CD4-positive, alpha-beta memory T cell (primary cell): ENCODE results near the gene STX8. TPM values are rescaled to one million over a fixed set of nuclear protein-coding genes. Genes with fewer than 3 reads are reported as not detected.

Experiments
- CTCF ChIA-PET: fragments of 350-600 bp; sonication (Branson Sonifier 250); formaldehyde crosslinking; loops from one replicate; lab custom pipeline; 2021; ENCODE audit warnings: inconsistent platforms; ENCODE audit not compliant: partially characterized antibody; lab: Charles Lee
- POLR2A ChIA-PET: fragments of 350-600 bp; sonication (Branson Sonifier 250); formaldehyde crosslinking; loops from one replicate; lab custom pipeline; 2021; ENCODE audit not compliant: partially characterized antibody; lab: Charles Lee
- DNase-seq, 5 donors: peaks; one replicate each; pipeline versions ENCODE4 v3.0.0 to v3.0.0-alpha.2; 2020 to 2022; ENCODE audit warnings: mixed read lengths in 1 of 5
- H3K27ac ChIP-seq: one replicate; pipeline ENCODE4 v1.7.0; 2013; ENCODE audit warnings: low read depth, low read length
- H3K27me3 ChIP-seq: 2 replicates; pipeline ENCODE4 v1.7.0; 2013; ENCODE audit warnings: mild to moderate bottlenecking, low read length, moderate library complexity; ENCODE audit not compliant: insufficient read depth
- H3K36me3 ChIP-seq: 2 replicates; pipeline ENCODE4 v1.7.0; 2013; ENCODE audit warnings: mild to moderate bottlenecking, low read length, moderate library complexity; ENCODE audit not compliant: insufficient read depth
- H3K4me1 ChIP-seq: 2 replicates; pipeline ENCODE4 v1.7.0; 2013; ENCODE audit warnings: mild to moderate bottlenecking, low read length, moderate library complexity; ENCODE audit not compliant: insufficient read depth
- H3K4me3 ChIP-seq, 2 donors: one replicate each; pipeline ENCODE4 v1.7.0; 2013; ENCODE audit warnings: low read length in 2 of 2, mild to moderate bottlenecking in 1 of 2
- H3K9me3 ChIP-seq, 2 donors: one replicate each; pipeline ENCODE4 v1.7.0; 2013; ENCODE audit warnings: low read length in 2 of 2, control low read depth in 1 of 2; ENCODE audit not compliant: control insufficient read depth in 1 of 2
- H3K27ac Mint-ChIP-seq, 7 donors: one replicate each; pipeline ENCODE4 v1.8.0; 2020 to 2021; ENCODE audit warnings: mixed read lengths in 7 of 7, mild to moderate bottlenecking in 6 of 7, inconsistent platforms in 3 of 7, moderate library complexity in 3 of 7
- H3K27me3 Mint-ChIP-seq, 2 donors: one replicate each; pipeline ENCODE4 v1.8.0; 2020 to 2021; ENCODE audit warnings: mixed read lengths in 2 of 2
- H3K36me3 Mint-ChIP-seq, 2 donors: one replicate each; pipeline ENCODE4 v1.8.0; 2020 to 2021; ENCODE audit warnings: mixed read lengths in 2 of 2, inconsistent platforms in 1 of 2, mild to moderate bottlenecking in 1 of 2
- H3K4me1 Mint-ChIP-seq, 4 donors: one replicate each; pipeline ENCODE4 v1.8.0; 2020 to 2021; ENCODE audit warnings: mixed read lengths in 4 of 4, mild to moderate bottlenecking in 1 of 4
- H3K4me3 Mint-ChIP-seq, 8 donors: one replicate each; pipeline ENCODE4 v1.8.0; 2020 to 2021; ENCODE audit warnings: mixed read lengths in 8 of 8, mild to moderate bottlenecking in 7 of 8, moderate library complexity in 6 of 8, inconsistent platforms in 3 of 8
- H3K9me3 Mint-ChIP-seq, 8 donors: one replicate each; pipeline ENCODE4 v1.8.0; 2020 to 2021; ENCODE audit warnings: mixed read lengths in 8 of 8, mild to moderate bottlenecking in 5 of 8, inconsistent platforms in 3 of 8, moderate library complexity in 1 of 8
- intact Hi-C: fragments of 100-400 bp; cut with micrococcal nuclease; formaldehyde crosslinking; loops from one replicate; pipeline ENCODE4 v1.15.1; 2023
- polyA plus RNA-seq, 2 donors: library from polyadenylated mRNA; unstranded; fragments of 300-500 nt; fragmentation: Illumina TruSeq; gene quantifications; one replicate each; pipeline ENCODE4 v1.2.3, GENCODE V29; 2021
- total RNA-seq, 2 experiments: library from RNA; stranded (reverse); gene quantifications; one replicate each; pipeline ENCODE4 v1.2.3, GENCODE V29; 2021

The STX8 gene
- total and polyA plus RNA-seq, 4 experiments from 2014 or later, result 54.2 to 206 (median 108) TPM

DNA sequence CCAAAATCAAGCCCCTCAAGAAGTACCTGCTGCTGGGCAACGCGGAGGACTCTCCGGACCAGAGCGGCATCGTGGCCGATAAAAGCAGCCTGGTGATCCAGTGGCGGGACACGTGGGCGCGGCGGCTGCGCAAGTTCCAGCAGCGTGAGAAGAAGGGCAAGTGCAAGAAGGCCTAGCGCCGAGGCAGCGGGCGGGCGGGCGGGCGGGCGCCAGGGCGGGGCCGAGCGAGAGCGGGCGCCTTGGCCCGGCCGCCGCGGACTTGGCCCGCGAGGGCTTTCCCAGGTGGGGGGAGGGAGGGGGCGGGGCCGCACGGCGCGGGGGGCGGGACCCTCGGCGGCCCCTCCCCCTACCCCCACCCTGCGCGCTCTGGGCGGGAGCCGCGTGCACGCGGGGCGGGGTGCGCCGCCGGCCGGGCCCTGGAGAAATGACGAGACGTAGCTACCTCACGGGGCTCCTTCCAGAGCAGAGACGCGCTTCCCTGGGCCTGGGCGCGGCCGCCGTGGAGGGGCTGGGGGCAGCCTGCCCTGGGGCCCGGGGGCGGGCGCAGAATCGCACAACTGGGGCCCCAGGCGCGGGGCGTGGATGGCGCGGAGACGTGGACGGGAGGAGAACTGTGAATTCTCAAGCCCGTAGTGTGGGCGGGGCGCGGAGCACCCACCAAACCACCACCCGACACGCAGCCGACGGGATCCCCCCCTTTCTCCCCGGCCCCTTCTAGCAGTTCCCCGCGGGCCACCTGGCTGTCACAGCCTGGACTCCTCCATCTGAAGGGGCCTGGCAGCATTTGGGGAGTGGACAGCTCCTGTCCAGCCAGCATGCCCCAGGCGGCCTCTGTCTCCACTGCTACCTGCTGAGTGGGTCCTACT lies 335.6 kb downstream of the STX8 start:
- Histone ChIP-seq H3K27ac (peak overlapping the region; percentile 20), H3K4me3 (peak overlapping the region in 1 of 2 donors; percentile 49), H3K9me3 (no peaks in the 10 kb centered on the region), H3K27me3 (no peaks in the 10 kb centered on the region), H3K4me1 (peaks cover 13% of the 10 kb centered on the region), H3K36me3 (no peaks in the 10 kb centered on the region)
- Mint-ChIP-seq H3K4me3 (peak overlapping the region; percentile 76 to 88 (median 83)), H3K27me3 (peaks cover 0 to 2% of the 10 kb centered on the region in 2 donors), H3K4me1 (peaks cover 2 to 26% (median 14%) of the 10 kb centered on the region in 4 donors), H3K9me3 (peaks cover 0 to 1% (median 0%) of the 10 kb centered on the region in 8 donors), H3K36me3 (no peaks in the 10 kb centered on the region), H3K27ac (peak overlapping the region in 6 of 7 donors; percentile 42 to 79 (median 65))
- intact Hi-C loops, result no loop called here
- CTCF ChIA-PET, result no interaction called here
- peak; percentile 74 to 80 (median 78) for DNase-seq
- POLR2A ChIA-PET, result no interaction called here

GRCh38 chr17:9239246-9239792 lies 336.3 kb downstream of the STX8 start:
- H3K27ac ChIP-seq, result no peak overlapping the region

GRCh38 chr17:9238340-9239245 lies 337.0 kb downstream of the STX8 start:
- H3K27ac ChIP-seq, result no peak overlapping the region
- H3K9me3 ChIP-seq, result no peaks in the 10 kb centered on the region
- ChIA-PET CTCF (no interaction called here), POLR2A (no interaction called here)
- no peak overlapping the region for H3K4me3 ChIP-seq
- H3K9me3 Mint-ChIP-seq, result peaks cover 0 to 1% (median 0%) of the 10 kb centered on the region in 8 donors
- H3K4me1 ChIP-seq, result peaks cover 13% of the 10 kb centered on the region
- H3K4me3 Mint-ChIP-seq, result peak overlapping the region; percentile 12 to 88 (median 80)
- H3K36me3 Mint-ChIP-seq, result no peaks in the 10 kb centered on the region
- peaks cover 0 to 2% of the 10 kb centered on the region in 2 donors for H3K27me3 Mint-ChIP-seq
- H3K36me3 ChIP-seq, result no peaks in the 10 kb centered on the region
- intact Hi-C loops, result no loop called here
- DNase-seq, result no peak
- peaks cover 2 to 26% (median 14%) of the 10 kb centered on the region in 4 donors for H3K4me1 Mint-ChIP-seq
- H3K27ac Mint-ChIP-seq, result peak overlapping the region in 5 of 7 donors; percentile 34 to 64 (median 48)
- no peaks in the 10 kb centered on the region for H3K27me3 ChIP-seq

More at GRCh38 chr17:9239246-9239792, 336.3 kb downstream of the STX8 start:
- Histone ChIP-seq H3K36me3 (no peaks in the 10 kb centered on the region), H3K4me3 (peak overlapping the region in 1 of 2 donors; percentile 44), H3K27me3 (no peaks in the 10 kb centered on the region), H3K4me1 (peaks cover 13% of the 10 kb centered on the region), H3K9me3 (no peaks in the 10 kb centered on the region)
- intact Hi-C loops, result no loop called here
- H3K4me3 Mint-ChIP-seq, result peak overlapping the region; percentile 76 to 88 (median 83)
- CTCF ChIA-PET, result no interaction called here
- no peaks in the 10 kb centered on the region for H3K36me3 Mint-ChIP-seq
- peaks cover 0 to 2% of the 10 kb centered on the region in 2 donors for H3K27me3 Mint-ChIP-seq
- H3K27ac Mint-ChIP-seq, result peak overlapping the region in 6 of 7 donors; percentile 22 to 79 (median 60)
- POLR2A ChIA-PET, result no interaction called here
- DNase-seq, result peak in 1 of 5 donors; percentile 47
- peaks cover 0 to 1% (median 0%) of the 10 kb centered on the region in 8 donors for H3K9me3 Mint-ChIP-seq
- H3K4me1 Mint-ChIP-seq, result peaks cover 2 to 26% (median 14%) of the 10 kb centered on the region in 4 donors

DNA sequence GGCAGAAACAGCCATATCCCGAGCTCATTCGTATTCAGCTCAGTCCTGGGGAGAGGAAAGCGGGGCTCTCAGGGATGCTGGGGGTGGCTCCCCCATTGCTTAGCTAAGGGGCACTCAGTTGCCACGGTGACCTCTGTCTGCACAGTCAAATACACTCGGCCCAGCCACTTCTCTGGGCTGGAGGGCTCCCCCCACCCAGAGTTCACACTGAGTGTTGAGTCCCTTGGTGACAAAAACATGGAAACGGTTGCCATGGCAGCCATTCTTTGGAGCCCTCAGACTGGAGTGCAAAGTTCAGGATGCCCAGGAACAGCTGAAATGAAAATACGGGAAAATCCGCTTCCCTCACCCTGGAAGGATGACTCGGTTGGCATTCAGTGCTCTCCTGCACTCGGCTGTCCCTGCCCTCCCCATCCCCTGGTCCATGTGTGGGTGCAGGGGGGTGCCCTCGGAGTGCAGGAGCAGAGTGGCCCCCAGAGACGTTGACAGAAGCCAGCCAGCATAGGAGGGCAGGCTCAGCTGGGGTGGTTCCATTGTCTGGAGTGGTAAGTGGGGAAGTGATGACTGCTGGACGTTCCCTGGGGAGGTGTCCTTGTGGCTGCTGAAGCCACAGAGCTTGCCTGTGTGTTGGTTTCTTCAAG lies 337.8 kb downstream of the STX8 start:
- ChIA-PET POLR2A (no interaction called here), CTCF (no interaction called here)
- peaks cover 0 to 2% of the 10 kb centered on the region in 2 donors for H3K27me3 Mint-ChIP-seq
- H3K27ac Mint-ChIP-seq, result peak overlapping the region in 1 of 7 donors; percentile 2
- peaks cover 2 to 26% (median 14%) of the 10 kb centered on the region in 4 donors for H3K4me1 Mint-ChIP-seq
- H3K4me3 Mint-ChIP-seq, result peak overlapping the region in 2 of 8 donors; percentile 13 to 36
- no peaks in the 10 kb centered on the region for H3K36me3 Mint-ChIP-seq
- Histone ChIP-seq H3K27ac (no peak overlapping the region), H3K4me3 (no peak overlapping the region), H3K36me3 (no peaks in the 10 kb centered on the region), H3K27me3 (no peaks in the 10 kb centered on the region), H3K4me1 (peaks cover 13% of the 10 kb centered on the region), H3K9me3 (no peaks in the 10 kb centered on the region)
- H3K9me3 Mint-ChIP-seq, result peaks cover 0 to 1% (median 0%) of the 10 kb centered on the region in 8 donors
- intact Hi-C loops, result no loop called here
- no peak for DNase-seq

- CTCF ChIA-PET, result no interaction called here
- peaks cover 0 to 1% (median 0%) of the 10 kb centered on the region in 8 donors for H3K9me3 Mint-ChIP-seq
- Histone ChIP-seq H3K9me3 (no peaks in the 10 kb centered on the region), H3K4me3 (no peak overlapping the region), H3K4me1 (peaks cover 13% of the 10 kb centered on the region), H3K36me3 (no peaks in the 10 kb centered on the region), H3K27ac (no peak overlapping the region), H3K27me3 (no peaks in the 10 kb centered on the region)
- intact Hi-C loops, result no loop called here
- peaks cover 0 to 2% of the 10 kb centered on the region in 2 donors for H3K27me3 Mint-ChIP-seq
- H3K36me3 Mint-ChIP-seq, result no peaks in the 10 kb centered on the region
- no peak overlapping the region for H3K27ac Mint-ChIP-seq
- POLR2A ChIA-PET, result no interaction called here
- DNase-seq, result no peak
- no peak overlapping the region for H3K4me3 Mint-ChIP-seq
- peaks cover 2 to 26% (median 14%) of the 10 kb centered on the region in 4 donors for H3K4me1 Mint-ChIP-seq
Measured at GRCh38 chr17:9237053-9237410, 338.6 kb downstream of the STX8 start.

GRCh38 chr17:9236286-9237052 lies 339.2 kb downstream of the STX8 start:
- no peak overlapping the region for H3K4me3 Mint-ChIP-seq
- H3K9me3 Mint-ChIP-seq, result peaks cover 0 to 1% (median 0%) of the 10 kb centered on the region in 8 donors
- peak overlapping the region in 1 of 7 donors; percentile 13 for H3K27ac Mint-ChIP-seq
- H3K36me3 ChIP-seq, result no peaks in the 10 kb centered on the region
- no peak overlapping the region for H3K4me3 ChIP-seq
- no peaks in the 10 kb centered on the region for H3K36me3 Mint-ChIP-seq
- CTCF ChIA-PET, result no interaction called here
- intact Hi-C loops, result no loop called here
- POLR2A ChIA-PET, result no interaction called here
- no peaks in the 10 kb centered on the region for H3K27me3 ChIP-seq
- DNase-seq, result no peak
- no peak overlapping the region for H3K27ac ChIP-seq
- H3K27me3 Mint-ChIP-seq, result peaks cover 0 to 2% of the 10 kb centered on the region in 2 donors
- no peaks in the 10 kb centered on the region for H3K9me3 ChIP-seq
- peaks cover 1 to 24% (median 13%) of the 10 kb centered on the region in 4 donors for H3K4me1 Mint-ChIP-seq
- peaks cover 13% of the 10 kb centered on the region for H3K4me1 ChIP-seq
